ENCODE data around the gene HIF1A.

The HIF1A gene

DNA sequence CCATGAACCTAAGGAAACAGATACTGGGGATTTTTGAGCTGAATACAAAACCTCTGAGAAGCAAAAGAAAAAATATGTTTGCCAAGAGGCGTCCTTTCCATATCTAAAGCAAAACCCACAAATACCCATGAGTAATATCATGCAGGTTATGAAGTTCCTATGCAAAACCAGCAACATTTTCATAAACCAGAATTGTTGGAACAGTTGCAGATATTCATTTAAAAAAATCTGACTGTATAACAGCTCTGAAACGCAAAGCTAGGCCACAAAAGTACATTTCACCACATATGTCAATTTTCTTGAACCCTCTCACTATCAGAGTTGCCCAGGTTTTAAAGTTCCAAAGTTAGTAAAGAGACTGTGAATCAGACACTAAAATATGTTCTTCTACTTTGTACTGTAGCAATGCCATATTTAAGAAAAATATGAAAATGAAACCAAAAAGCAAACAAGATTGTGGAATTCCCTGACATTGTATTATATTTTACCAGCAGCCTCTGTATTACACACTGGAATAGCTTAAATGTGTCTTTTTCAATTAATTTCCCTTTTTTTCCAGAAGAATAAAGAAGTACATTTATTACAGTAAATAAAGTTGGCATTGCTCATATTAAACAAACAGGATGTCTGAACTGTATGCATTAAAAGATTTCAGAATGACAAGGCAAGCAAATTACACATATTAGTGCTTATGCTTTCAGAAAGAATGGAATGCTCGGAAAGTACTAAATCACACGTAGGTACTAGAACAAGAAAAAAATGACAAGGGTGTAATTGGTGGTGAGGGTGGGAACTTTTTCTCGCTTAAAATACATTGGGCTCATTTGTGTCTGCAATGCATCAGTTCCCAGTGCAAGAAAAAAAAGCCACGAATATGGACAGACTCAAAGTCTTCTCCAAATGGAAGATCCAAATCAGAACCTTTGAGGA is 33.6 kb upstream of the HIF1A start:
- TF ChIP-seq SUZ12 (IDR thresholded peaks at IDR 0.05; ENCODE audit: extremely low read depth, insufficient read depth, insufficient read length) (no peak), YY1 (IDR thresholded peaks at IDR 0.05; ENCODE audit: insufficient read depth, insufficient read length) (no peak), ZNF274 (IDR thresholded peaks at IDR 0.05; ENCODE audit: low read depth, low read length) (no peak)
- H3K36me3 ChIP-seq (ENCODE audit: insufficient read depth, insufficient read length, low read length), result no peaks in the 10 kb centered on the region
- no peaks in the 10 kb centered on the region for H3K27me3 ChIP-seq (ENCODE audit: insufficient read depth, insufficient read length)
- no peak overlapping the region for H3K9ac ChIP-seq (ENCODE audit: insufficient read length, low read depth)
- H3K4me3 ChIP-seq (ENCODE audit: insufficient read length, low read depth), result no peak overlapping the region
- no peak for DNase-seq (ENCODE audit: low read depth, low spot score)
- no peaks in the 10 kb centered on the region for H3K4me1 ChIP-seq (ENCODE audit: insufficient read depth, insufficient read length)
- H3K9me3 ChIP-seq (ENCODE audit: insufficient read depth, low read length), result no peaks in the 10 kb centered on the region

DNA sequence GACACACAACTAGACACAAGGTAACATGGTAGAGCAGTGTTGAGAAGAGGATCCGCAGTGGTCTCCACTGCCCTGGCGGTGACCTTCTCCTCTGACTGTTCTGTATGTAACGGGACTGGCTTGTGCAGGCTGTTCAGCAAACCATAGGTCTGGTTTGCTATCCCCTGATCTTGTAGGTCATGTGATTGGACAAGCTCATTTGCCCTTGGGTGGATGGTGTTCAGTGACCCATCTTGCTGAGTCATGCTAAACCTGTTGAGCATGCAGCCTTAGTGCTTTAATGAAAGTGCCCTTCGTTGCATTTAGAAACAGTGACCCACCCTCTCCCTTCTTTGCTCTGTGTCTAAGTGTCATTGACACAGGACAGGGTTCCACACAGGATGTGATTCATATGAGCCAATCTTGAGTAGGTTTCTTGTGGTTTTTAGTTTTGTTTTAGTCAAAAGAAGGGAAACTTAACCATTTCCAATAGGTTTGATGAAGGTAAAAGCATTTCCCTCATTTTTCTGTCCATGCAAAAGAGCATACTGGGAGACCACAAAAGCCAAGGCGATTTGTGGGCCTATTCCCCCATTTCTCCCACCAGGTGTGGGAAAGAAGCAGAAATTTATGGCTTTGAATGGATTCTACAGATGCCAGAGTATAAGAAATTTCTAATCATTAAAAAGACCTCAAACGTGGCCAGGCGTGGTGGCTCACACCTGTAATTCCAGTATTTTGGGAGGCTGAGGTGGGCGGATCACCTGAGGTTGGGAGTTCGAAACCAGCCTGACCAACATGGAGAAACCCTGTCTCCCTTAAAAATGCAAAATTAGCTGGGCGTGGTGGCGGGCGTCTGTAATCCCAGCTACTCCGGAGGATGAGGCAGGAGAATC is 32.6 kb upstream of the HIF1A start:
- Histone ChIP-seq H3K36me3 (ENCODE audit: insufficient read depth, insufficient read length, low read length) (no peaks in the 10 kb centered on the region), H3K4me1 (ENCODE audit: insufficient read depth, insufficient read length) (no peaks in the 10 kb centered on the region), H3K9me3 (ENCODE audit: insufficient read depth, low read length) (no peaks in the 10 kb centered on the region), H3K9ac (ENCODE audit: insufficient read length, low read depth) (no peak overlapping the region), H3K4me3 (ENCODE audit: insufficient read length, low read depth) (no peak overlapping the region), H3K27me3 (ENCODE audit: insufficient read depth, insufficient read length) (no peaks in the 10 kb centered on the region)
- no peak for DNase-seq (ENCODE audit: low read depth, low spot score)
- no peak for TF ChIP-seq ZNF274 (IDR thresholded peaks at IDR 0.05; ENCODE audit: low read depth, low read length)
- TF ChIP-seq YY1 (IDR thresholded peaks at IDR 0.05; ENCODE audit: insufficient read depth, insufficient read length), result no peak

DNA sequence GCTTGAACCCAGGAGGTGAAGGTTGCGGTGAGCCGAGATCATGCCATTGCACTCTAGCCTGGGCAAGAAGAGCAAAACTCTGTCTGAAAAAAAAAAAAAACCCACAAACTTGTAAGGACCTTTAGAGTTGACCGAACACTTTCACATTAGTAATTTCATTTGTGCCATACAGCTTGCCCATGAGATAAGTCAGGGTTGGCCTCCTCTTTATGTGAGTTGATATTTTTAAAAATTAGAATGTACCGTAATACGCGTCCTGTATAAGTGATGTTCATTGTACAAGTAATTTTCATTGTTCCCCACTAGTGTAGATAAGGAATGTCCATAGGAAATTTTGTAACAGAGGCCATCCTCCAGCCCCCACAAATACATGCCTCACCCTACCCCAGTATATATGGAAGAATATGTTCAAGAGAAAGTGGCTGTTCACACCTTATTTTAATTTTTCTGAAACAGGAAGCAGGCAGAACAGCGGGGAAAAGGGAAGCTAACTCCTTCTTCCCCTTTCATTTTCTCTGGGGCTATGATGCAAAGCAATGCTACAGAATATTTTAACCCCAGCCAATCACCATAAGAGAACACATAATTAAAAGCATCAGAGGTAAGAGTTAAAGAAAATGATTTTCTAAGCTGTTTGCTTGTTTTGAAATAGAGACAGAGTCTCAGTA is 31.9 kb upstream of the HIF1A start:
- no peak for TF ChIP-seq ZNF274 (IDR thresholded peaks at IDR 0.05; ENCODE audit: low read depth, low read length)
- TF ChIP-seq YY1 (IDR thresholded peaks at IDR 0.05; ENCODE audit: insufficient read depth, insufficient read length), result no peak
- no peak for TF ChIP-seq SUZ12 (IDR thresholded peaks at IDR 0.05; ENCODE audit: extremely low read depth, insufficient read depth, insufficient read length)

DNA sequence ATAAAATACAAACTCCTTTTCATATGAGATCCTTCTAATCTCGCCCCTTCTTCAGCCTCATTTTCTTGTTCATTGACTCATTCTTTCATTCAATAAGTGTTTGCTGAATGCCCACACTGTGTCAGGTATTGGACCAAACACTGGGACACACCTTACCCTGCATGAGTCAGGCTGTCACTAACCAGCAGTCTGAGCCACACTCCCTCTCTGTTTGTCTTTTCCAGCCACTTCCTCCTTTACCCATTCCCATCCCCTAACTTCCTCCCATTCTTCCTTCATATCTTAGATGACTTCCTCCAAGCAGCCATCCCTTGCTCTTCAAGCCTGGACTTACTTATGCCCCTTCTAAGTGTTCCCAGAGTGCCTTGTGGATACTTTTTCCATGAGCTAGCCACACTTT is 27.0 kb upstream of the HIF1A start:
- Histone ChIP-seq H3K4me1 (ENCODE audit: insufficient read depth, insufficient read length) (no peaks in the 10 kb centered on the region), H3K9me3 (ENCODE audit: insufficient read depth, low read length) (no peaks in the 10 kb centered on the region), H3K9ac (ENCODE audit: insufficient read length, low read depth) (no peak overlapping the region), H3K4me3 (ENCODE audit: insufficient read length, low read depth) (no peak overlapping the region), H3K27me3 (ENCODE audit: insufficient read depth, insufficient read length) (no peaks in the 10 kb centered on the region), H3K36me3 (ENCODE audit: insufficient read depth, insufficient read length, low read length) (no peaks in the 10 kb centered on the region)
- DNase-seq (ENCODE audit: low read depth, low spot score), result no peak
- no peak for TF ChIP-seq ZNF274 (IDR thresholded peaks at IDR 0.05; ENCODE audit: low read depth, low read length)
- no peak for TF ChIP-seq YY1 (IDR thresholded peaks at IDR 0.05; ENCODE audit: insufficient read depth, insufficient read length)
- TF ChIP-seq SUZ12 (IDR thresholded peaks at IDR 0.05; ENCODE audit: extremely low read depth, insufficient read depth, insufficient read length), result no peak

More for the DNA sequence above, 31.9 kb upstream of the HIF1A start:
- Histone ChIP-seq H3K9ac (ENCODE audit: insufficient read length, low read depth) (no peak overlapping the region), H3K36me3 (ENCODE audit: insufficient read depth, insufficient read length, low read length) (no peaks in the 10 kb centered on the region), H3K9me3 (ENCODE audit: insufficient read depth, low read length) (no peaks in the 10 kb centered on the region), H3K4me1 (ENCODE audit: insufficient read depth, insufficient read length) (no peaks in the 10 kb centered on the region), H3K27me3 (ENCODE audit: insufficient read depth, insufficient read length) (no peaks in the 10 kb centered on the region), H3K4me3 (ENCODE audit: insufficient read length, low read depth) (no peak overlapping the region)
- no peak for DNase-seq (ENCODE audit: low read depth, low spot score)

DNA sequence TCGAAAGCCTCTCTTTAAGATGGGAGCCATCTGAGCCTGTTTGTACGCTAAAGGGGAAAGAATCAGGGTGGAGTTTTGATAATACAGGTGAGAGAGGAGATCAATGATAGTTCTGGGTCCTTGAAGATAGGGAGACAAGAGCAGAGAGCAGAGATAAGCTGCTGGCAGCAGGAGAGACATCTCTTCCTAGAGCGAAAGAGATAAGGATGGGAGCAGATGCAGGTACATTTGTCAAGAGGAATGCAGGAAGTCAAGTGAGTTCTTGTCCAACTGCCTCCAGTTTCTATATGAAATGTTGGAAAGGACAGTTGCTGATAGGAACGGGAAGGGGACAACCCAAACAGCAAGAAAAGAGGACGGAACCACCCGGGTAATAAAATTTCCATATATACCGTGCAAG is 24.7 kb upstream of the HIF1A start:
- H3K4me1 ChIP-seq (ENCODE audit: insufficient read depth, insufficient read length), result no peaks in the 10 kb centered on the region
- H3K4me3 ChIP-seq (ENCODE audit: insufficient read length, low read depth), result no peak overlapping the region
- no peak for DNase-seq (ENCODE audit: low read depth, low spot score)
- no peaks in the 10 kb centered on the region for H3K36me3 ChIP-seq (ENCODE audit: insufficient read depth, insufficient read length, low read length)
- TF ChIP-seq SUZ12 (IDR thresholded peaks at IDR 0.05; ENCODE audit: extremely low read depth, insufficient read depth, insufficient read length) (no peak), ZNF274 (IDR thresholded peaks at IDR 0.05; ENCODE audit: low read depth, low read length) (no peak)
- H3K27me3 ChIP-seq (ENCODE audit: insufficient read depth, insufficient read length), result no peaks in the 10 kb centered on the region
- no peaks in the 10 kb centered on the region for H3K9me3 ChIP-seq (ENCODE audit: insufficient read depth, low read length)
- H3K9ac ChIP-seq (ENCODE audit: insufficient read length, low read depth), result no peak overlapping the region

DNA sequence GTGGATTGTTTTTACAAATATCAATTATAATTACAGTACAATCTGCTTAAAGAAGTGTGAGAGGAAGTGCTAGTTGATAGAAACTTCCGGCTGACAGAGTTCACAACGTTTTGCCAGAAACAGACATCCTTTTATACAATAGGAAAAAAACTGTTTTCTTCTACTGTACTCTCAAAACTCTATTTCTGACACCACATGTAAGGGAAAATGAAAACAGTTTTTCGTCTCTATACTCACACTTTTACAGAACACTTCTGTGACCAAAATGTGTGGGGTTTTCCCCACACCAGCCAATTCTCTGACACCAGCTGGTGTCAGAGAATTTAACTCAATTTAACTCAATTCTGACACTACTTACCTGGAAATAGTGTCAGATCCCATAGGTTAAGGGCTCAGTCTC is 24.2 kb upstream of the HIF1A start:
- Histone ChIP-seq H3K36me3 (ENCODE audit: insufficient read depth, insufficient read length, low read length) (no peaks in the 10 kb centered on the region), H3K4me3 (ENCODE audit: insufficient read length, low read depth) (no peak overlapping the region), H3K9me3 (ENCODE audit: insufficient read depth, low read length) (no peaks in the 10 kb centered on the region), H3K27me3 (ENCODE audit: insufficient read depth, insufficient read length) (no peaks in the 10 kb centered on the region), H3K9ac (ENCODE audit: insufficient read length, low read depth) (no peak overlapping the region), H3K4me1 (ENCODE audit: insufficient read depth, insufficient read length) (no peaks in the 10 kb centered on the region)
- no peak for TF ChIP-seq SUZ12 (IDR thresholded peaks at IDR 0.05; ENCODE audit: extremely low read depth, insufficient read depth, insufficient read length)
- TF ChIP-seq ZNF274 (IDR thresholded peaks at IDR 0.05; ENCODE audit: low read depth, low read length), result no peak
- TF ChIP-seq YY1 (IDR thresholded peaks at IDR 0.05; ENCODE audit: insufficient read depth, insufficient read length), result no peak
- DNase-seq (ENCODE audit: low read depth, low spot score), result no peak

All from NT2/D1 (cell line).